HG03442 (cell line): ENCODE results near the gene KLHDC7A.
"Not testable (repeated sequence)": the region's sequence is repeated elsewhere in the genome, so short reads cannot be mapped to it uniquely, and the experiment has no call there.

Experiments
- ATAC-seq: cut with Tn5 transposase; IDR thresholded peaks from one replicate; pipeline ENCODE4 v1.9.1; 2021; ENCODE audit warnings: mild to moderate bottlenecking, moderate library complexity; ENCODE audit not compliant: unreplicated experiment

The KLHDC7A gene

DNA sequence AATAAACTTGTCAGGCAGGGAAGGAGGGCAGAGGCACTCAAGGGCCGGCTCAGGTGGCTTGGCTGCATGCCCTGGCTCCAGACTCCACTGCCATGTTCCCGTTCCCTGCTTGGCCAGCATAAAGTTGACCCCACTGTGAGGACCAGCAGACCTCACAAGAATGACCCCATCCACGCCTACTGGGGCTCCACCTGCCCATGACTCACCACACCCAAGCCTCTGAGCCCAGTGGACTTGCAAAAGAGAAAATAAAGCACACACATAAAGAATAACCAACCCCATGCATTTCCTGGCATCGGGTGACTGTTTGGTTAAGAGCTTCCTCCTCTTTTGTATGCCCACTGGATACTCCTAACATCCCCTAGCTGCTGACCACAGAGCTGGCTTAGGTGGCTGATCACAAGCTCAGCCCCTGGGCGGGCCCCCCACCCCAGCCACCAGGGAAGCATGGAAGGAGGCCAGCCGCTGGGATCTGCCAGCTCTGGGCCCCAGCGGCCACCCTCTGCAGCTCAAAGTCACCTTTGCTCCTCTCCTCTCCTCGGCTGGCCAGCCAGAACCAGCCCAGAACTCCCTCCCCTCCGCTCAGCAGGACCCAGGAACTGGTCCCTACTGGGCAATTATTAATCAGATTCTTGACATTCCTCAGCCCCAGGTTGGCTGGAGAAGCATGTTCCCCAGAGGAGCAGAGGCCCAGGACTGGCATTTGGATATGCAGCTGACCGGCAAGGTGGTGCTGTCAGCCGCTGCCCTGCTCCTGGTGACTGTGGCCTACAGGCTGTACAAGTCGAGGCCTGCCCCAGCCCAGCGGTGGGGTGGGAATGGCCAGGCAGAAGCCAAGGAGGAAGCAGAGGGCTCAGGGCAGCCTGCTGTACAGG is at the start of gene KLHDC7A:
Gene KLHDC7A (plus strand): TSS at position 616 of the 875 bp plus-strand sequence. CDS start 52 bp downstream, at position 668.
- ATAC-seq: no peak

DNA sequence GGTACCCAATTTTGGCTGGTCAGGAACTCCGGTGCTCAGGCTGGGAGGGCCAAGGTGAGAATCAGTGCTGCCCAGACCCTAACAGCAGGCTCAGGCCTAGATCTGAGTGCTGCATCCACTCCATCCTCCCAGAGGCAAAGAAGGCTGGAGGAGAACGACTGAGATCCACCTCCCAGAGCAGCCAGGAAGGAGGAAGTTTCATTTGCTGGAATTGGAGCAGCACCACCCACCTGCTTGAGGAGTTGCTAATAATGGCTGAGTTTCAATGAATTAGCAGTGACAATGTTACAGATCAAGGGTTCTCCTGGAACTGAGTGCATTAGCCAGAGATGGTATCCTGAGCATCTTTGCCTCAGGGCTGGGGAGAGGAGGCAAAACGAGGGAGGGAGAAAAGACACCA is 46.7 kb upstream of the KLHDC7A start:
- ATAC-seq: no peak

DNA sequence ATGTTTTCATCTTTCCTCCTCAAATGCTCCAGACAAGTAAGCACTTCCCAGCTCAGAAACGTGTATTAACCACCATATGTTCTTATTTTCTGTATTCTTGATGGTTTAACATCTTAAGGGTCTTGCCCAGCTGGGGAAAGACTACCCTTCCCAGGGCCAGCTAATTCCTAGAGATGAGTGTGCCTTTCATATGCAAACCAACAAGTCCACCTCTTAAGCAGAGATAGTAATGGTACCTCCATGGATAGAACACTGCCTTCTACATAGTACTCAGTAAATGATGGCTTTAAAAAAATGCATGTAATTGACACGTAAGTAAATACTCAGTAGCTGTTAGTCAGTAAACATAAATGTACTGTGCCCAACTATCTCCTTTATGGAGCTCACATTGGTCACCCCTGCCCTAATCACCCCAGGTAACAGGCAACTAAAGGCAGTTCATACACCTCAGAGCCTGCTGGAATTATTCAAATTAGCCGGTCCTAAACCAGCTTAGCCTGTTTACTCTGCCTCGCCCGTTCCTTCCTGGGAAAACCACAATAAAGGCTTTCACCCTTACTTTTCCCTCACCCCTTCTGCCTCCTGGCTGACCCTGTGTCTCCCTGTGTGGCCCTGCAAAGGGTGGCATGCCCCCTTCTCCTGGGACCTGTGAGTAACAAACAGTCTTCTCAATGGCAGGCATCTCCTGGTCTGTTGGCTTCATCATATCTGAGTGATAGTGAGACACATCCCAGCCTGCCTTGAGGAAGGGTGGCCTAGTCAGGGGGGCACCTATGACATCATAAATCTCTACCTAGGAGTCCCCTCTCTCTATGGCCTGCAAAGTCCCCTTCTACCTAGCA is 40.1 kb upstream of the KLHDC7A start:
- no peak for ATAC-seq

DNA sequence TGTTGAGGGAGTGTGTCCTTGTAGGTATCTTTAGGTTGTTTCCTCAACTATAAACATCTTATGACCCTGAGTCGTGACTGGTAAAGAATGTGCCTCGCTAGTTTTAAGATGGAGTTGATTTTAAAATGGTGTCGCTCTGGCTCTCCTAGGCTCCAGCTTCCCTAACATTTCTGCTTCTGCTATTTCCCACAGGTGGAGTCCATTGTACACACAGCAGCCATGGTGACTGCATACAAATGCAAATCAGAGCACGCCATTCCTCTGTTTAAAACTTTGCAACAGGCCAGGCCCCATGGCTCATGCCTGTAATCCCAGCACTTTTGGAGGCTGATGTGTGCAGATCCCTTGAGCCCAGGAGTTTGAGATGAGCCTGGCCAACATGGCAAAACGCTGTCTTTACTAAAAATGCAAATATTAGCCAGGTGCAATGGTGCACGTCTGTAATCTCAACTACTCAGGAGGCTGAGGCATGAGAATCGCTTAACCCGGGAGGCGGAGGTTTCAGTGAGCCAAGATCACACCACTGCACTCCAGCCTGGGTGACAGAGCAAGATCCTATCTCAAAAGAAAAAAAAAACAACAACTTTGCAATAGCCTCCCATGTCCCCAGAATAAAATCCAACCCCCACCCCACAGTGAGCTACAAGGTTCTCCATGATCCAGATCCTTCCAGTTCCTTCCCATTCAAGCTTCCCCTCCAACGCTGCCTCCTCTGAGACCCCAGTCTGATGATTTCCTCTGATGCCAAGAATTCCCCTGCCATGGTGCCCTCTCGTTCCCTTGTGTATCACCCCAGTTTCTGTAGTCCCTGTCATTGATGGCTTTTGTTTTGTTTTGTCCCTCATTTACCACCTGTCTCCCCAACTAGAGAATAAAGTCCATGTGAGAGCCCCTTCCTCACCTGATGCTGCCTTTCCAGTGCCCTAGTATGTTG is 36.9 kb upstream of the KLHDC7A start:
- ATAC-seq: no peak

DNA sequence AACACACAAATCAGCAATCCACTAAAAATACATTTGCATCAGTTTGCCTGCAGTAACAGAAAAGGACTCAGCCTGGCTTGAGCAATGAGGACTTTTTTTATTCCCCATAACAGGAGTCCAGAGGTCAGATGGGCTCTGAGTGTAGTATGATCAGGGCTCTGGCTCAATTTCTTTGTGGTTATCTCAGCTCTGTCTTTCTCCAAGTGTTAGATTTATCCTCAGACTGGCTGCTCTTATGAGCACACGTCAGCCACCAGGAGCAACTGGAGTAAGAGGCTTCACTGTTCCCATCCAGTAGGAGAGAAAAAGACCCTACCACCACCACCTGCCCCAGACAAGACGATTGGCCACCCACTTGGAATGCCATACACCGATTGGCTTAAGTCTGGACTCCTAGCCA is 36.2 kb upstream of the KLHDC7A start:
- no peak for ATAC-seq

DNA sequence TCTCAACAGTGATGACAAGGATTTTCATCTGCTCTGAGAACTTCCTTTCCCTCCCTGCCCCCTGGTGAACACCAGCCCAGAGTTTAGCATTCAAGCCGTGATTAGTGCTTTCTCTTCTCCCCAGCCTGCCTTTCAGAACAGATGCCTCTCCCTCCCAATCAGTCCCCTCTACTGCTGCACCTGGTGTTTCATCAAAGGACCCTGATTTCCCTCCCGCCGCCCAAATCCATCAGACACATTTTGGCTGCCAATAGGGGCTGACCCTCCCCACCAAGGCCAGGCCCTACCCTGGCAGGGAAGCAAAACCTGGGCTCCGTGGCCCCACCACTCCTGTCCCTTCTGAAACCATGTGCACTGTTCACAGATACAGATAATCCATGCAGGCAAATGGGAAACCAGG is 34.0 kb upstream of the KLHDC7A start:
- ATAC-seq: no peak

DNA sequence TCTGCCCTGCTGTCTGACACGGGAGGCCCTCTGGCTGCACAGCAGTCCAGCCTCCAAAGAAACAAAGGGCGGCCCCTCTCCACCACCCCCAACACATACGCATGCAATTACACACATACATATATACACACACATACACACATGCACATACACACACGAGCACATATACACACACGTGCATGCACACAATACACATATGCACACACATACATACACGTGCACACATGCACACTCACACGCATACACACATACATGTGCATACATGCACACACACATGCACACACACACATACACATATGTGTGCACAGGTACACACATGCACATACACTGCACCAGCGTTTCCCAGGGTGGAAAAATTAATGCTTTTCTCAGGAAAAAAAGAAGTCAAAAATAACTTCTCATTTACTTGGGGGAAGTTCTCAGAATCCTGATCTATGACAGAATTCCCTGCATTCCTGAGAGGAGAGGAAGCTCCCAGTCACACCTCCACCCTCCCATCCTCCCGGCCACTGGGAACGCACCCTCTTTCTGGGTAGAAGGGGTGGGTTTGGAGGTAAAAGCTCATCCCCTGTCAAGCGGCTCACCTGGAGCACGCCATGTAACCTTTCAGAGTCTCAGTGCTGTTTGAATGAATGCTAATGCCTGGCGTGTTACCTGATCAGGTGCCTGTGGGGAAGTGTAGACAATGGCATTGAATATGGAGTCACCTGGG is 33.1 kb upstream of the KLHDC7A start:
- no peak for ATAC-seq

DNA sequence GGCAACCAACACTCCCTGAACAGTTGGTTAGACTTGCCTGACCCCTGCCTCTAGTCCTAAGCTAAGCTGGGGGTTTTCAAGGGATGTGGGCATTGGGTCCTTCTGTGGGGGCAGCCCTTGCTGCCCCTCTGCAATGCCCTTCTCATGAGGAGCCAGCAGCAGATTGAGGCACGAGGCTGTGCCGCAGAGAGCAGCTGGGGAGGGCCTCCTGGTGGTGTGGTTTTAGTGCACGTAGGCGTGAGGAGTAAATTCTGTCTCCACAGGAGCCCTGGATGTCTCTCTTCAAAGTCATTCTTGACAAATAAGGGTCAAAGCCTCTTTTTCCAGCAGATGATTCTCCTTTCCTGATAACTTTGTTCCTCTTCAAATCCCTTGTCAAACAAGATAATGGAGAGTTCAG is 31.8 kb upstream of the KLHDC7A start:
- no peak for ATAC-seq

DNA sequence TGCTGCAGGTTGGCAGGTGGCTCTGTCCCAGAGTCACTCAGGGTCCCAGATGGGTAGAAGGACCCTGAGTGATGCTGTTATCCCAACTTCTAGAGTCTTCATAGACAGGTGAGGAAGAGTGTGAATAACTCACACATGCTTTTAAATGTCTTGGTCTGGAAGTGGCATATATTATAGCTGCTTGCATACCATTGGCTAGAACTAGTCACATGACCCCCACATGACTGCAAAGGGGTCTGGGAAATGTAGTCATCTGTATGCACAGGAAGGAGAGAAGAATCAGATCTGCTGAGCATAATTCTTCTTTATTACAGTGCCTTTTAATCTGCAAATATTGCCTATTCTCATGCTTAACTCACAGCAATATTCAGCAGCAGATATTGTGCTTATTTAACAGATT is 28.2 kb upstream of the KLHDC7A start:
- ATAC-seq: no peak

DNA sequence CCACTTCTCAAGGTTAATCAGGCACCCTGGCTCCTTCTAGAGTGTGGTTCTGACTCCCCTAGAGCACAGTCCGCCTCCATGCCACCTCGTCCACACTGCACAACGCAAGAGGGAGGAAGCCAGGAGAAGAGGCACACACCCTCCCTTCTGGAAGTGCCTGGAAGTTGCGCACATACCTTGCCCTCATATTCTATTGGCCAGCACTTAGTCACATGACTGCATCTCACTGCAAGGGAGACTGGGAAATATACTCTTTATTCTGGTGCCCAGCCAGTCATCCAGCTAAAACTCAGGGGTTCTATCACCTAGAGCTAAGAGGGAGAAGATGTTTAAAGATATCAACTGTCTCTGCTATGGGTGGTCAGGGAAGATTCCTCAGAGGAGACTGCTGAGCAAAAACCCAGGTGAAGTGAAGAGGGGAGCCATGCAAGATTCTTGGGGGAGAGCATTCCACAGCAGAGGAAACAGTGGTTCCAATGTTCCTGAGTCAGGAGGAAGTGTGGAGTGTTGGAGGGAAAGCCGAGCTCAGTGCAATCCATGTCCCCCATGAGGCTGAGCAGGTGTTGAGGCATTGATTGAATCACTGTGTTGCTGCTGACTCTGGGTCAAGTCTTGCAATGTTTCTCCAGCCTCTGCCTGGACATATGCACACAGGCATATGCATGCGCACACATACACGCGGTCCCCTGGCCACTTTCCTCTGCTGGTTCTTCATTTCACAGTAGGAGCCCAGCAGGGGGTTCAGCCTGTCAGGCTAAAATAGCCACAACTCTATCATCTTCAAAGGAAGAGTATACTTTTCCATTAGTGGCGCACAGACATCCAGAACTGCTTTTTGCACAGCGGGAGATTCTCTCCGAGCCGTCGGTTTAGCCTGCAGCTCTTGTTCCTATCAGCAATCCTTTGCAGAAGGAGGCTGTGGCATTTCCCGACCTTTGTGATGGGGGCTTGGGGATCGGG is 22.3 kb upstream of the KLHDC7A start:
- ATAC-seq: no peak

DNA sequence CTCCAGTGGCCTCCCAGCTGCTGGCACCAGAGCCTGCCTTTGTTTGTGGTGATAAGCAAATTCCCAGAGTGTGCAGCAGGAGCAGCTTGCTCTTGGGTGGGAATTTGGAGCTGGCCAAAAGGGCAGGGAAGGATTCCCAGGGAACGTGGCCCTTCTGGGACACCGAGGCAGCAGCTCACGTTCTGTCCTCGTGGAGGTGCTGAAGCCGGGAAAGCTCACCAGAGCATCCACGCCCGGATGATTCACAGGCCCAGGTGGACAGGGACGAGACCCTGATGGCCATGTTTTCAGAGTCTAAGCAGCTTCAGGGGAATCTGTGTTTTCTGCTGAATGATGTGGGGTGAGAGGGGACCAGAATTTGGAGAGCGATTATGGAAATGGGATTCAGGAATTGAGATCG is 19.1 kb upstream of the KLHDC7A start:
- ATAC-seq: no peak

DNA sequence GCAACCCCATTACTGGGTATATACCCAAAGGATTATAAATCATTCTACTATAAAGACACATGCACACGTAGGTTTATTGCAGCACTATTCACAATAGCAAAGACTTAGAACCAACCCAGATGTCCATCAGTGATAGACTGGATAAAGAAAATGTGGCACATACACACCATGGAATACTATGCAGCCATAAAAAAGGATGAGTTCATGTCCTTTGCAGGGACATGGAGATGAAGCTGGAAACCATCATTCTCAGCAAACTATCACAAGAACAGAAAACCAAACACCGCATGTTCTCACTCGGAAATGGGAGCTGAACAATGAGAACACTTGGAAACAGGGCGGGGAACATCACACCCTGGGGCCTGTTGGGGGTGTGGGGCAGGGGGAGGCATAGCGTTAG is 18.2 kb upstream of the KLHDC7A start:
- ATAC-seq: not testable (repeated sequence)

DNA sequence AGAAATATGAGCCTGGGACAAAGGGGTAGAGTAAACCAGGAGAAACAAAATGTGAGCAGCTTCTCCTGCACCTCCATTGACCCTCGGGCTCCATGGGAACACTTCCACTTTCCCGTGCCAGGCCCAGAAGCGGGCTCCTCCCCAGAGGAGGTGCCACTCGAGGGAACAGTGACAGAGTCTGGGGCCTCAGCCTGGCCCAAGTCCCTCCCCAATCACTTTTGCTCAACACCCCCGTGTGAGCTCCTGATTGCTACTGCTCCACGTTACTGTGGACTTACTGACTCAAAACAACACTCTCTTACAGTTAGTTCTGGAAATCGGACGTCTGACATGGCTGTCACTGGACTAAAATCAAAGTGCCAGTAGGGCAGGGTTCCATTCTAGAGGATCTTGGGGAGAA is 17.7 kb upstream of the KLHDC7A start:
- ATAC-seq: no peak

DNA sequence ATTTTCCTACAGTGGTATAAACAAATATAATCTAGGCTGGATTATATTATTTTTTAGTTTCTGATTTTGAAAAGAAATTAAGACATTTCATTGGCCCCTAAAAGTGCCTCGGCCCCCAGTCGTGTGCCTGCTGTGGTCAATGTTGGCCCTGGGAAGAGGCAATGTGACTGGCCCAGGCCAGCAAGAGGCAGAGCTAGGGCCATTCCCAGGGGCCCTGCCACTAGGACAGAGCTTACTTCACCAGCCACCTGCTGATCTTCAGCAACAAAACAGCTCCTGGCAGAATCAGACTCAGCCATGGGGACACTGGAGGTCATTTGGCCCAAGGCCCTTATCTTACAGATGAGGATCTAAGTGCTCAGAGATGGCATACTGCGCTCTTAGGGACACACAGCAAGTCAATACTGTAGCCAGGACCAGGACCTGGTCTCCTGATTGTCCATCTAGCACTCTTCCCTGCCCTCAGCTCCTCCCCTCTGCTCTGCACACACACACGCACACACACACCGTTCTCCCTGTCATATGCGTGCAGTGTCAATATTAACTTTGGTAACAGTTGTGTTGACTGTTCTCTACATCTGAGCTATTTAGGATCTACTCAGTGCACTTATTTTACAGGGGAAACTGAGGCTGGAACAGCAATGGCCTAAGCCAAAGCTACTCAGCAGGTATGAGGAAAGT is 16.6 kb upstream of the KLHDC7A start:
- ATAC-seq: no peak

DNA sequence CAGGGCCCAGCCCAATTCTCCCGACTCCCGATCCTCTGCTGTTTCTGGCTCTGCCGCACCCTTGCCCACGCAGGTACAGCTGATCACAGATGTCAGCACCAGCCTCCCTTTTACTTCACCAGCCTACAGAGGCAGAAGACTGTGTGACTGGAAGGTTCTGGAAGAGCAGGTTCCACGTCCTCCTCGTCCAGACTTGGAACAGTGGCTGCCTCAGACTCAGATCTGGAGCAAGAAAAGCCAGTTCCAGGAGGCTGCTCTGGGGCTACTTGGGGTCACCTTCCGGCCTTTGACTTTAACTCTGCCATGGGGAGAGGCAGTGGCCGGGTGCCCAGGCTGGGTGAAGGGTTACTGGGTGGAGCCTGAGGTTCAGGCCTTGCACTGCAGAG is 16.1 kb upstream of the KLHDC7A start:
- no peak for ATAC-seq

DNA sequence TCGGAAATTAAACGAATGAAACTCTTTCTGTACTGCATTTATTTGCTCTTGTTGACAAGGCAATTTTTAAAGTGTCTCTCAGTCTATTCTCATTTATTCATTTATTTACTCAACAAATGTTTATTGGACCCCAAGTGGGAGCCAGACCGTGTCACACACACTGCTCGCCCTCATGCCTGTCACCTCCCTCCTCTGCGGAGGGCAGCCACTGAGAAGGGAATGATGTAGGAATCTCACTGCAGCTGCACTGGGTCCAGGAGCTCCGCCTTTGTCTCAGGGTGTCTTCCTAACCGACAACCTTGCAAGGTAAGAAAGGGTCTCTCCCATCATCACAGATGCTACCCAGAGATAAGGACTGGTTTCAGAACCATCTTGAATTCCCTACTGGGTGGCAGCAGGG is 14.1 kb upstream of the KLHDC7A start:
- no peak for ATAC-seq

DNA sequence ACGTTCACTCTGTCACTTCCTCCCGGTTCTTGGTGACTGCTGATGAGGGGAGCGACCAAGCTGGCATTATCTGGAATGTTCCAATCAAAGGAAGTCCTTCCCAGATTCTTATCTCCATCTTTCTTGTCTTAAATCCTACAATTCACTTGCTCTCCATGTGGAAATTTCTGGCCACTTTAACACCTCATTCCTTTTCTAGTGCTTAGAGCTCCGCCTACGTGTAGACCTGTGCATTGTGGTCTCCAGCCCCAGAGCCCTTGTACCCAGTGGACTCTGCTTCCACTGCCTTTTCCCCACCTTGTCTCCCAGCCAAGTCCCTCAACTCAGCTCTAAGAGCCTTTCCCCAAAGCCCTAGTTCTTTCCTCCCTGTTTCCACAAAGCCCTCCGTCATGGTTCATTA is 12.2 kb upstream of the KLHDC7A start:
- no peak for ATAC-seq

DNA sequence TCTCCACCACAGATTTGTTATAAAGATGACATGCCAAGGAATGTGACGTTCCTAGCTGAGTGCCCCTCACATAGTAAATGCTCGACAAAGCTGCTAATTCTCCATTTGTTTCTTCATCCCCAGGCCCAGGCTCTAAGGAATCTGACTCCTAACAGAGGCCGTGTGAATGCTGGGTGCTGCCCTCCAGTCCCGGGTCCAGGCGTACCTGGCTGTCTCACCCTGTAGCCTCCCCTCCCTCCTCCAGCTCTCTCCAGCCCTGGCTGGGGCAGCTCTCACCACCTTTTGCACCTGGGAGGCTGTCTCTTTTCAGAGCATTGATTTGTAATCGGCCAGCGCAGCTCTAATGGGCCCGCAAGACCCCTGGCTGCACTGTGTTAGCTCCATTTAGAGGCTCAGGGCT is 11.2 kb upstream of the KLHDC7A start:
- ATAC-seq: no peak
